MCF 10A (cell line): Measurements from ENCODE around the gene AIG1. TPM values are rescaled to one million over a fixed set of nuclear protein-coding genes. Genes with fewer than 3 reads are reported as not detected.
"Not testable (repeated sequence)": the region's sequence is repeated elsewhere in the genome, so short reads cannot be mapped to it uniquely, and the experiment has no call there.

ENCODE experiments used
- BruUV-seq: library from RNA; stranded (reverse); fragments of 400-500 nt; replicated peaks from 2 replicates; lab custom pipeline; 2021; lab: Mats Ljungman, UMichigan
- CTCF ChIA-PET: fragments of 300-600 bp; sonication (Branson Sonifier 250); formaldehyde crosslinking; extraction: SDS; loops from one replicate; lab custom pipeline; 2021; ENCODE audit warnings: antibody characterized with exemption, inconsistent platforms; lab: Yijun Ruan, JAX
- POLR2A ChIA-PET: fragments of 300-600, 350-650 bp; sonication (Branson Sonifier 250); formaldehyde crosslinking; extraction: SDS; loops from one replicate; lab custom pipeline; 2020; ENCODE audit warnings: antibody characterized with exemption, inconsistent platforms; lab: Yijun Ruan, JAX
- DNase-seq: peaks from one replicate; pipeline ENCODE4 v3.0.0-alpha.2; 2018; ENCODE audit not compliant: unreplicated experiment
- H3K27ac Mint-ChIP-seq: one replicate; pipeline ENCODE4 v1.8.0; 2022; ENCODE audit warnings: mild to moderate bottlenecking, low read depth, mixed read lengths; ENCODE audit not compliant: unreplicated experiment
- H3K27me3 Mint-ChIP-seq: one replicate; pipeline ENCODE4 v1.8.0; 2022; ENCODE audit warnings: mixed read lengths; ENCODE audit not compliant: insufficient read depth, unreplicated experiment
- H3K36me3 Mint-ChIP-seq: one replicate; pipeline ENCODE4 v1.8.0; 2022; ENCODE audit warnings: mild to moderate bottlenecking, moderate library complexity, mixed read lengths; ENCODE audit not compliant: insufficient read depth, unreplicated experiment
- H3K4me1 Mint-ChIP-seq: one replicate; pipeline ENCODE4 v1.8.0; 2022; ENCODE audit warnings: mixed read lengths; ENCODE audit not compliant: insufficient read depth, unreplicated experiment
- H3K4me3 Mint-ChIP-seq: one replicate; pipeline ENCODE4 v1.8.0; 2022; ENCODE audit warnings: mild to moderate bottlenecking, moderate library complexity, mixed read lengths; ENCODE audit not compliant: unreplicated experiment
- H3K9me3 Mint-ChIP-seq: one replicate; pipeline ENCODE4 v1.8.0; 2022; ENCODE audit warnings: mixed read lengths; ENCODE audit not compliant: unreplicated experiment
- intact Hi-C: fragments of 100-400 bp; cut with micrococcal nuclease; formaldehyde crosslinking; loops from 2 replicates; pipeline ENCODE4 v1.14.1; 2022
- total RNA-seq: library from RNA; stranded (reverse); gene quantifications from 2 replicates; pipeline ENCODE4 v1.2.3, GENCODE V29; 2022
- TF ChIP-seq, protein P1 (sequence below): fragments of 200-600 bp; IDR thresholded peaks from one replicate; pipeline ENCODE4 v1.8.0; 2022; ENCODE audit warnings: antibody characterized with exemption, mild to moderate bottlenecking; ENCODE audit not compliant: unreplicated experiment

AIG1 gene
- total RNA-seq, 1 experiment from 2014 or later: 106 TPM

DNA sequence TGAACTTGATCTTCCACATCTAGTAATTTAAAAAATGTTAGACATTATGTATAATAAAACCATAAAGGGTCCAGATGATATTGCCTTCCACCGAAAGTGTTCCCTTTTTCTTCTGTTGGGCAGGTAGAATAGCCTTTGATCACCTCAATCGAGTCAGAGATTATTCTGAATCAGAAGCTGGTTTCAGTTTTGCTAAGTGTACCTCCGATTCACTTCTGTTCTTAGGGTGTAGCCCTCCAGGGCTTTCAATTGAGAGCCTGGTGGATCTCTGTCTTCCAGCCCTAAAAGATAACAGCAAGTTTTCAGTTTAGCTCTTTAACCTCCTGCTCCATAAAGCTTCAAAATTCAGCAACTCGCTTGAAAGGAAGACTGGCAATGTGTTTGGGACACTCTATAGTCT is 21.1 kb upstream of the AIG1 start:
- Mint-ChIP-seq H3K27ac (no peak overlapping the region), H3K27me3 (no peaks in the 10 kb centered on the region), H3K9me3 (peaks cover 7% of the 10 kb centered on the region), H3K4me3 (no peak overlapping the region), H3K36me3 (no peaks in the 10 kb centered on the region), H3K4me1 (no peaks in the 10 kb centered on the region)
- no peak for DNase-seq
- intact Hi-C loops: no loop called here
- no TSS peak for BruUV-seq
- ChIA-PET POLR2A (interaction anchor here (0.7 kb wide), 1 partner anchor 17 kb away, joined by 4 read pairs; no protein-coding TSS in a partner anchor), CTCF (no interaction called here)
- TF ChIP-seq, protein P1, sequence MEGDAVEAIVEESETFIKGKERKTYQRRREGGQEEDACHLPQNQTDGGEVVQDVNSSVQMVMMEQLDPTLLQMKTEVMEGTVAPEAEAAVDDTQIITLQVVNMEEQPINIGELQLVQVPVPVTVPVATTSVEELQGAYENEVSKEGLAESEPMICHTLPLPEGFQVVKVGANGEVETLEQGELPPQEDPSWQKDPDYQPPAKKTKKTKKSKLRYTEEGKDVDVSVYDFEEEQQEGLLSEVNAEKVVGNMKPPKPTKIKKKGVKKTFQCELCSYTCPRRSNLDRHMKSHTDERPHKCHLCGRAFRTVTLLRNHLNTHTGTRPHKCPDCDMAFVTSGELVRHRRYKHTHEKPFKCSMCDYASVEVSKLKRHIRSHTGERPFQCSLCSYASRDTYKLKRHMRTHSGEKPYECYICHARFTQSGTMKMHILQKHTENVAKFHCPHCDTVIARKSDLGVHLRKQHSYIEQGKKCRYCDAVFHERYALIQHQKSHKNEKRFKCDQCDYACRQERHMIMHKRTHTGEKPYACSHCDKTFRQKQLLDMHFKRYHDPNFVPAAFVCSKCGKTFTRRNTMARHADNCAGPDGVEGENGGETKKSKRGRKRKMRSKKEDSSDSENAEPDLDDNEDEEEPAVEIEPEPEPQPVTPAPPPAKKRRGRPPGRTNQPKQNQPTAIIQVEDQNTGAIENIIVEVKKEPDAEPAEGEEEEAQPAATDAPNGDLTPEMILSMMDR: no peak

DNA sequence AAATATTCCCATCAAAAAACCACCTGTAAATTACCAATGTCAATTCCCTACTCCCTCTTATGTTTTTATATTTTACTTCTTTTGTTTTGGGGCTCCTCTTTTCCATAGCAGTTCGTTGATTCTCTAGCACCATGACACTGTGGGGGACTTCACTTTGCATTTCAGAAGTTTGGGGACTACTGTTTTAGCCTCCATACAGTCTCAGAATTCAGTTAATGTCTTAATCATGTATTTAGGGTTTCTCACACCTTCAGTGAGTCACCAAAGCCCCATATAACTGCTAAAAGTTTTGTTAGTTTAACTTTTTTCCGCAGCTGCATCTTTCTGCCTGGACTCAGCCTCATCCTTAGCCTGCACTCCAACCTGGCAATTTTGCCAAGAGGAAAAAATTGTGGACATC is 20.7 kb upstream of the AIG1 start:
- intact Hi-C loops: no loop called here
- Mint-ChIP-seq H3K36me3 (no peaks in the 10 kb centered on the region), H3K9me3 (peaks cover 7% of the 10 kb centered on the region), H3K27ac (no peak overlapping the region), H3K4me1 (no peaks in the 10 kb centered on the region), H3K27me3 (no peaks in the 10 kb centered on the region), H3K4me3 (no peak overlapping the region)
- CTCF ChIA-PET: no interaction called here
- POLR2A ChIA-PET: interaction anchor here (0.7 kb wide), 1 partner anchor 16 kb away, joined by 4 read pairs; no protein-coding TSS in a partner anchor
- TF ChIP-seq, protein P1: no peak
- DNase-seq: no peak
- no TSS peak for BruUV-seq

DNA sequence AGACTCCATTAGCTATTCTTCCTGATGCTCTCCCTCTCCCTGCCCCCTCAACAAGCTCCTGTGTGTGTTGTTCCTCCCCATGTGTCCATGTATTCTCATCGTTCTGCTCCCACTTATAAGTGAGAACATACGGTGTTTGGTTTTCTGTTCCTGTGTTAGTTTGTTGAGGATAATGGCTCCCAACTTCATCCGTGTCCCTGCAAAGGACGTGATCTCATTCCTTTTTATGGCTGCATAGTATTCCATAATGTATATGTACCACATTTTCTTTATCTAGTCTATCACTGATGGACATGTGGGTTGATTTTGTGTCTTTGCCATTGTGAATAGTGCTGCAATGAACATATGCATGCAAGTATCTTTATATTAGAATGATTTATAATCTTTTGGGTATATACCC is 16.3 kb upstream of the AIG1 start:
- BruUV-seq, H3K4me3 Mint-ChIP-seq, DNase-seq, H3K27ac Mint-ChIP-seq, H3K27me3 Mint-ChIP-seq, H3K9me3 Mint-ChIP-seq, H3K4me1 Mint-ChIP-seq, H3K36me3 Mint-ChIP-seq, CTCF ChIA-PET, intact Hi-C loops: not testable (repeated sequence)
- POLR2A ChIA-PET: interaction anchor here (0.9 kb wide), 1 partner anchor 15 kb away, joined by 3 read pairs; no protein-coding TSS in a partner anchor

DNA sequence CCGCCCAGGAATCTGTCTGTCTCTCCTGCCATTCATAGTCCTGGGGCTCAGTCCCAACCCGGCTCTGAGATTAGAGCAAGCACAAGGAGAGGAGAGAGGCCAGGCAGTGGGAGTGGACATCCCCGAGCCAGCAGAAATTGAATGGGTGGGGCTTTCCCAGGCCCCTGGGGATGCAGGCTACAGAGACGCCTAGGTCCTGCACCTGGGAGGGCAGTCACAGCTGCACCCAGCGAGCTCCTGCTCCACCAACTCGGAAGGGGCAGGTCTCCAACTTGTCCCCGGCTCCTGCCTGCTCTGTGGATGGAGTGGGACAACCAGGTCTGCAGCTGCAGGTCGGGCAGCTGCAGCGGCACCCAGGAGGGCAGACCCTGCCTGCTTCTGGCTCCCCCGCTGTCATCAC is 11.1 kb upstream of the AIG1 start:
- no peak overlapping the region for H3K27ac Mint-ChIP-seq
- ChIA-PET CTCF (no interaction called here), POLR2A (no interaction called here)
- H3K4me1 Mint-ChIP-seq: no peaks in the 10 kb centered on the region
- H3K27me3 Mint-ChIP-seq: no peaks in the 10 kb centered on the region
- H3K4me3 Mint-ChIP-seq: no peak overlapping the region
- TF ChIP-seq, protein P1: no peak
- H3K9me3 Mint-ChIP-seq: no peaks in the 10 kb centered on the region
- BruUV-seq: no TSS peak
- intact Hi-C loops: no loop called here
- no peak for DNase-seq
- no peaks in the 10 kb centered on the region for H3K36me3 Mint-ChIP-seq

DNA sequence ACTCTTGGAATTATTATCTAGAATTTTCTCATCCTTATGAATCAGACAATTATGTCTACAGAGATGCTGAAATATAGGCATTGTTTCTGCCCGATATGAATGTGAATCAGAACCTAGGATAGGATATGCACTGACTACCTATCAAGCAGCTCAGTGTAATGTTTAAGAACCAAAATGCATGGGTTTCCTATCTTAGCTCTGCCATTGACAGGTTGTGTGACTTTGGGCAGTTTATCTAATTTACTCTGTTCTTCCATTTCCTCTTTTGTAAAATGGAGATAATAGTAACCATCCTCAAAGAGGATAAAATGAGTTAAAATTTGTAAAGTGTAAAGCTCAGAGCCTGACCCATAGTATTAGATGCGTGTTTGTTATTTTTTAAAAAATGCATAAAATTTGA is 10.2 kb upstream of the AIG1 start:
- no peaks in the 10 kb centered on the region for H3K4me1 Mint-ChIP-seq
- ChIA-PET POLR2A (no interaction called here), CTCF (interaction anchor here (1.3 kb wide), 1 partner anchor 357 kb away, joined by 3 read pairs; no protein-coding TSS in a partner anchor)
- H3K9me3 Mint-ChIP-seq: no peaks in the 10 kb centered on the region
- no TSS peak for BruUV-seq
- intact Hi-C loops: no loop called here
- H3K36me3 Mint-ChIP-seq: no peaks in the 10 kb centered on the region
- no peak for DNase-seq
- no peak overlapping the region for H3K27ac Mint-ChIP-seq
- H3K27me3 Mint-ChIP-seq: no peaks in the 10 kb centered on the region
- no peak overlapping the region for H3K4me3 Mint-ChIP-seq
- TF ChIP-seq, protein P1: no peak
